HL-60/S4 treated with retinoic acid at 250 ng/mL for 4 days and 3 days (cell line): ENCODE results near the gene CH25H.
"Not testable (repeated sequence)": the region's sequence is repeated elsewhere in the genome, so short reads cannot be mapped to it uniquely, and the experiment has no call there.

Source experiments
- in situ Hi-C: fragments of 300-500 bp; cut with MboI; formaldehyde crosslinking; loops from 2 replicates; pipeline ENCODE4 v1.7.0; 2022; ENCODE audit warnings: low sequenced_read_pairs

The CH25H gene, protein sequence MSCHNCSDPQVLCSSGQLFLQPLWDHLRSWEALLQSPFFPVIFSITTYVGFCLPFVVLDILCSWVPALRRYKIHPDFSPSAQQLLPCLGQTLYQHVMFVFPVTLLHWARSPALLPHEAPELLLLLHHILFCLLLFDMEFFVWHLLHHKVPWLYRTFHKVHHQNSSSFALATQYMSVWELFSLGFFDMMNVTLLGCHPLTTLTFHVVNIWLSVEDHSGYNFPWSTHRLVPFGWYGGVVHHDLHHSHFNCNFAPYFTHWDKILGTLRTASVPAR

DNA sequence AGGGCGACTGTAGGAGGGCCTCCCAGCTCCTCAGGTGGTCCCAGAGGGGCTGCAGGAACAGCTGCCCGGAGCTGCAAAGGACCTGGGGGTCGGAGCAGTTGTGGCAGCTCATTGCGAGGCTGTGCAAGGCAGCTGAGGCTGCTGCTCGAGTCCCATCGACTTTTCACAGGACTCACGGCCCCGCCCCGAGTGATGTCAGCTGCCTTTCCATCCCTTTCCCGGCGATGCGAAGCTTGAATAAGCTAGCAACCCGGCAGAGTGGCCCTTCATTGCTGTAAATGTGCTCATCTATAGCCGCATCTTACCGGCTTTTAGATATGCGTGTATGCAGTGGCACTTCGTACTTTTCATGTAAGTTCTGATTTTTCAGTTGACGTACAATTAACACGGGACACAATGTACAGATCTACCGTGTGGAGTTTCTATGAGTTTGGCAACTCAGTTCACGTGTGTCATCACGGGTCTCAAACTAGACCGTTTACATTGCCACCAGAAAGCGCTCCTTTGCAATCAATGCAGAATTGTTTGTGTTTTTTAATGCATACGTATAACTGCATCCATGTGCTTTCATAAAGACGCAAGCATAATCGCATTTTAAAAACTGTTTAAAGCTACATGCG, at the start of gene CH25H:
CH25H (minus strand) TSS at position 137 of the 620 bp plus-strand sequence; CDS start at position 112, 25 bp downstream.
- in situ Hi-C loops, result loop anchor here (25.0 kb wide), 1 partner anchor 270 kb away; no protein-coding TSS in a partner anchor

DNA sequence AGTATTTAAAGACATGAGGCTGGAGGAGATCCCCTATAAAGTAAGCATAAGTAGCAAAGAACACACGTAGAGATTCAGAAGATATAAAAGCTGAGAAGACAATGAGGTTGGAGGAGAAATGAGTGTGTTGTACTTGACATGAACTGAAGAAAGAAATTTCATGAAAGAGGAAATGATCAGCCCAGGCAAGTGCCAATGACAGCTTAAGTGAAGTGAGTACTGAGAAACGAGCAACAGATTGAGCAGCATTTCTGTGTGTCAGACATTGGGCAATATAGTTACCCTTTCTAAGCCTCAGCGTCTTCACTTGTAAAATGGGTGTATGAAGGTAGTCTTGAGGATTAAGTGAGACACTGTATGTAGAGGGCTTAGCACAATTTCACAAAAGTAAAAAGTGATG, 49.2 kb upstream of the CH25H start:
- in situ Hi-C loops, result no loop called here

DNA sequence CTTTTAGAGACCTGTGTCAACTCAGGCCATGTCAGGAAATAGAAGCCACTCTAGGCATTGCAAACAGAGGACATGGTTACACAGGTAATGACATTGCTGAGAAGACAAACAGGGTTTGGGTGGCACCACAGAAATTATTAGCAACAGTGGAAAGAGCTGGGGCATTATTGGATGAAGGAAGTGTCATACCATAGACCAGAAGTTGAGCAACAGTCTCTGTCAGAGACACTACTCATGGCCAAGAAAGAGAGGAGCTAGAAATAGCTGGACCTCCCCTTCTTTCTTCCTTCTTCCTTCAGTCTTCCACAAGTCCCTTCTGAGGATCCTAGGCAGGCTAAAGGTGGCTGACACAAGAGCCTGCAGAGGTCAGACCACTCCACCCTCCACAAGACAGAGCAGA, 48.7 kb upstream of the CH25H start:
- in situ Hi-C loops, result no loop called here

DNA sequence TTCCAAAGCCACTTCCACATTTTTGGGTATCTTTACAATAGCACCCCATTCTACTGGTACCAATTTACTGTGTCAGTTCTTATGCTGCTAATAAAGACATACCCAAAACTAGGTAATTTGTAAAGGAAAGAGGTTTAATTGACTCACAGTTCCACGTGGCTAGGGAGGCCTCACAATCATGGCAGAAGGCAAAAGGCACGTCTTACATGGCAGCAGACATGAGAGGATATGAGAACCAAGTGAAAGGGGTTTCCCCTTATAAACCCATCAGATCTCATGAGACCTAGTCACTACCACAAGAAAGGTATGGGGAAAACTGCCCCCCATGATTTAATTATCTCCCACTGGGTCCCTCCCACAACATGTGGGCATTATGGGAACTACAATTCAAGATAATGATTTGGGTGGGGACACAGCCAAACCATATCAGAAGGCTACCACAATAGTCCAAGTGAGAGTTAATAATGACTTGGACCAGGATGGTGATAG, 48.0 kb upstream of the CH25H start:
- in situ Hi-C loops, result not testable (repeated sequence)

DNA sequence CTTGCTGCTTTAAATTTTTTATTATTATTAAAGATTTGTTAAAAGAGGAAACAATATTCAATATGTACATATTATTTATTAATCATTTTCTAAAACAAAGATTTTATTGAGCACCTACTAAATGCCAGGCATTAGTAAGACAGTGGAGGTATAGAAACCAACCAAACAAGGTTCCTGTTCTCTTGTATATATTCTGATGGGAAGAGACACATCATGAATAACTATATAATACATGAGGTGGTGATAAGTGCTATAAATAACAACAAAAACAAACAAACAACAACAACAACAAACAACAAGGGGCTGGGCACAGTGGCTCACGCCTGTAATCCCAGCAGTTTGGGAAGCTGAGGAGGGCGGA, 45.1 kb upstream of the CH25H start:
- in situ Hi-C loops, result no loop called here

DNA sequence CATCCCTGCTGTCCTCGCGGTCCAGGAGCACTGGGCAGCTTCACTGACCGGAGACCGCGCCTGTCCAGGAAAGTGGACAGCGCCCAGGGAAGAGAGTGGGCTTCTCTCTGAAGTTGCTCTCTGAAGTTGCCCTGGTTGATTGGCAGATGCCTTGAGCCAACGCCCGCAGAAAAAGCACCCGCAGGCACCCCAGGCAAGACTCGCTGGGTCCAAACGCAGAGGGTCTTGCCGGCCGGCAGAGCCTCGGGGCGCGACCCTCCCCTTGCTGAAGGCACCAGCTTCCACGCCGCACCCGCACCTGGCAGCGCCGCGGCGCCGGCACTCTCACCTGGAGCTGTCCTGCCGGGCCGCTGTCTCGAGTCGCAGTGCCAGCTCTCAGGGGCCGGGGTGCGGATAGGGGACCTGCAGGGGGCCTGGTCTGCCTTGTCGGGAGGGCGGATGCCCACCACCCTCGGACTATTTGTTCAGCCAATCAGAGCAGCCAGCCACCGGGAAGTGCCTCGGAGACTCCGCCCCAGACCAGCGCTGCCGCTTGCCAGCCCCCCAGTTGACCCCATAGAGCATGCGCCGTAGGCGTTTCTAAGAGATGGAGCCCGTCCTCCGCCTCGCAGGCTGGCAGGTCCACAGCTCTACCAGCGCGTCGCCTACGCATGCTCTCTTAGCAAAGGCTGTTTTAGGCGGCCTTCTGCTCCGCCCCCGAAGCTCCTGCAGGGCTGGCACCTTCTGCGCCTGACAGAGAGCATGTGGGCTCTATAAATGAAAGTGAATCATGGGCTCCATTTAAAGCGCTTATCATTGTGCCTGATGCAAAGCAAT, 44.5 kb upstream of the CH25H start, which contains the start of gene LIPA:
LIPA (minus strand) TSS at position 367 of the 816 bp plus-strand sequence. CDS start 4,127 bp downstream, outside the sequence.
- in situ Hi-C loops, result no loop called here

DNA sequence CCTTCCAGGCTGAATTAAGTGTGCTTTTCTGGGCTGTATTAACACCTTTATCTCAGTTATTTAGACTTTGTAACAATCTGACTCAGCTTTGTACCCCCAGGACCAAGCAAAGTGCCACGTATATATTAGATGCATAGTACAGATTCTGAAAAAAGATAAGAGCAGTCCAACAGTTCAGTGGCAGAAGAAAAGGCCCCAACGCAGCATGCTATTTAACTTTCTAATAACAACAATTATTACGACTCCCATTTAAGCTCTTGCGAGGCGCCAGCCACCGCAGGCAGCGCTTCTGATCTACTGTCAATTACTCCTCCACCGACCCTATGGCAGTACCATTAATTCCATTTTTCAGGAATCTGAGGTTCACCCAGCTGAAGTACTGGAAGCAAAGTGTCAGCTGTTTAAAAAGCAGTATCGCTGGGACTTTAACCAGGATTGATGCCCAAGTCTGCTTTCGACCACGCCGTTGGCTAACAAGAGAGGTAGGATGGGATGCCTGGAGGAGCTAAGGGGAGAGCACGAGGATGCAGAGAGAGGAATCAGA, 43.8 kb upstream of the CH25H start:
- in situ Hi-C loops, result no loop called here

DNA sequence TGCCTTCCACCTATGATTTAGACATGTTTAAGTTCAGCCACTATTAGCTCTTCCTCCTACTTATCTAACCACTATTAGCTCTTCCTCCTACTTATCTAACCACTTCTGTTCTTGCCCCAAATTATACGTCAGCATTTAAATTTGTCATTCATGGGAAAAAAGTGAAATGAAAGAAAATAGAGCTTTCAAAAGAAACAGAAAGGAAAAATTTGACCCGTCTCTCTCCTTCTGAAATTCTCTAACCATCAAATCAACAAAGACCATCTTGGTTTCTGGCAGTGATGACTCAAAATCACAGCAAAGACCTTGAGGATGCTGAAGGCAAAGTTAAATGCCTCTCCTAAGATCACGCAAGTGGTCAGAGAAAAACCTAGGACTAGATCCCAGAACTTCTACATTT, 41.9 kb upstream of the CH25H start:
- in situ Hi-C loops, result no loop called here

DNA sequence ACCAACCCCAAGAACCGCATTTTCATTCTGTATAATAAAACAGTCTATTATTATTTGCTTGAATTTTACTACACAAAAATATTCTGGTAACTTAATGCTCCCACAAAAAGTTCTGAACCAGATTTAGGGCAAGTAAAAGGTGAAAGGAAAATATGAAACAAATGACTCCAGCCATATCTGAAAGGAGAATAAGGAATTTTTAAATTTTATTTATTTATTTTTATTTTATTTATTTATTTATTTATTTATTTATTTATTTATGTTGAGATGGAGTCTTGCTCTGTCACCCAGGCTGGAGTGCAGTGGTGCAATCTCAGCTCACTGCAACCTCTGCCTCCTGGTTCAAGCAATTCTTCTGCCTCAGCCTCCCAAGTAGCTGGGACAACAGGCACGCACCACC, 40.5 kb upstream of the CH25H start:
- in situ Hi-C loops, result not testable (repeated sequence)

DNA sequence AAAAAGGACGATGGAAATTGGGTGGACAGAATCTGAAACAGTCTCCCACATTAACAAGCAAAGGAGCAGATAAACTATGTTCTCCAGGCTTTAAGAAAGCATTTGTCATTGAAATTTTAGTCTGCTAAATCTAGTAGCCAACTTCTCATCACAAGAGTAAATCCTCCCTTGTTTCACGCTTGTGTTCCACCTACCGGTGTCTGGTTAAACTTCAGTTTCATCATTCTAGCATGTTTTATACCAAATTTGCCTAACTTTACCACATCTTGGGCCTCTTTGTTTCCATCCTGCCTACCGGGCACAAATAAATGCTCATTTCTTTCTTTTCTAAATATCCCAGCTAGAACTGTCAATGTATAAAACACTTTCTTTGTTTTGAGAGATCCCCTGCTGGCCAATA, 38.7 kb upstream of the CH25H start:
- in situ Hi-C loops, result no loop called here

DNA sequence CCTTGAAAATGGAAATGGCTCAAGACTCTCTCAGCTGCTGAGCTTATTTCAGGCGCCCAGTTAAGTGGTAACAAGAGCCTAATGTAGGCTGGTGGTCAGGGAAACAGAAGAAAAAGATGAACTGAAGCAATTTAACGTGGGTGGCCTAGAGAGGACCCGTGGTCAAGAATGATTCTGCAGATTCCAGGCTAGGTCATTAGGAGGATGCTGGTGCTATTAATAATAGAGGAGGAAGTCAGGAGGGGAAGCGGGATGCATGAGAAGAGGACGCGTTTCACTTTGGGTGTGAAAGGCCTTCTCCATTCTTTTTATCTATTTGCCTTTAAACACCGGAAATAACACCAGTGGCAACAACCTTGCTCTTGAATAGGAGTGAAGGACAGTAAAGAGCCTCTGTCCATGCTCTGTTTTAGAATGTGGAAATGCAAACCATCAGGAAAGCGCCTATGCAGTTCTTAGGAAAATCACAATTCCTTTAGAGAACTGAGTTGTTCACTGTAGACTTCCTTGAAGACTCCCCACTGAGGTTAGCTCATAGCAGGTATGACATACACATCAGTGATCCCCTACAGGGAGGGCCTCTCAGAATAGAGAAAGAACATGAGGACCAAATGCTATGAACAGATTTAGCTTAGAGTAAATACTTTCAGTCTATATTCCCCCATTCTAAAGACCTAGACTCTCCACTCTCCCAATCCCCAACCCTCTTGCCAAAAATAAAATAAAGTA, 35.9 kb upstream of the CH25H start:
- in situ Hi-C loops, result no loop called here

DNA sequence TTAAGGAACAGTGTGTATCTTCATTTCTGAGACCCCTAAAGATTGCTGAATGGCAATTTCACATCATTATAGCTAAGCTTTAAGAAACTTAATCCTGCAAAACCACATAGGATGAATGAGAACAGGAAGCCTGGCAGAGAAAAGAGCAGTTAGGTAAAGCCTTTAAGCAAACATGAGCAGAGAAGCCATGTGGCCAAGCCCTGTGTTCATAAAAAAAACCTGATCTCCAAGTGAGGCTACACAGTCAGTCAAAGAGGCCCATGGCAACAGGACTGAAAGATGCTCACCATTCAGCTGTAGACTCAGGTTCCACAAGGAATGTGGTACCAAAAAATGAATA, 35.2 kb upstream of the CH25H start:
- in situ Hi-C loops, result no loop called here

DNA sequence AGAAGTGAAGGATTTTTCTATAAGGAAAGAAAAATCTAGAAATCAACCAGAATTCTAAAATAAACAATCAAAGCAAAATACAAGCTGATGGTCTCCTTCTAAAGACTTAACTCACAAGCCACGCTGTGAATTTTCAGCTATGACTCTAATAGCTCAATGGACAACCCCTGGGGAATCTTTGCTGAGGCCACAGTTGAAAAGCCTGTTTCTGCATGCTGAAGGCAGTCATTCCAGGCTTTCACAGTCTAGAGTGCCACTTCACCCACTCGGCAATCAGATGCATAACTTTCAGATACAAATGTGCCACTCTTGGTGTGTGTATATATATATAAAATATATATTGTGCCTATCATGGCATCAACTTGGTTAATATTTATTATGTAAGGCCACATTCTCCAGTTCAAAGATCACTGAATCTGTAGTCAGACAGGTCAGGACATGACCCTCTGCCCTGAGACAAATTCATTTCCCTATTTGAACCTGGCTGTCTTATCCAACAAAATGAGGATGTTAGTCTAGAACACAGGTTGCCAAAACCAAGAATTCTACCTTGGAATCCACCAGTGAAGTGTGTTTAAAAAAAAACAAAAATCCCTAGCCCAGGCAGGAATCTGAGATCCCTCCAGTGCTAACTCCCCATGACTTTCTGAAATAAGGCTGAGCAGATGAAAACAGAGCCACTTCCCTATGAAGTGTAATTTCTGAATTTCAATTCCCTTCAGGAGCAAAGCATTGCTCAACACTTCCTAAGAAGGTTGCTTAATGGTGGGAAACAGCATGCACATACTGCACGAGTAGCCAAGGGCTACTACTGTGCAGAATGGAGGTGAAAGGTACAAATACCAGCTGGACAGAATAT, 34.6 kb upstream of the CH25H start:
- in situ Hi-C loops, result no loop called here

DNA sequence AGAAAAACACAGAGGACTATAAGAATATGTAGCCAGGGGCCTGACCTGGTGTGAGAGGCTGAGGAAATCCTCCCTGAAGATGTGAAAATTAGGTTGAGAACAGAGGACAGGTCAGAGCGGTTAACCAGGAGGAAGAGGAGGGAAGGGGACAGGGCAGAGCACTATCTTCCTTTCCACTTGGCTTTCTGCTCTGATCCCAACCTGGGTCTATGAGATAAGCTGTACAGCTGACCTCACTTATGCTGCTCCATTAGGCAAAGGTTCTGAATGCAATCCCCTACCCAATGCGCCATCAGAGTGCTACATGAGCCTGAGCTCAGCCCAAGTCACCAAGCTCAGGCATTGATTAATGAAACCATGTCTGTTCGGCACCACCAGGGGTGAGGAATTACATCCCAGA, 33.9 kb upstream of the CH25H start:
- in situ Hi-C loops, result no loop called here

DNA sequence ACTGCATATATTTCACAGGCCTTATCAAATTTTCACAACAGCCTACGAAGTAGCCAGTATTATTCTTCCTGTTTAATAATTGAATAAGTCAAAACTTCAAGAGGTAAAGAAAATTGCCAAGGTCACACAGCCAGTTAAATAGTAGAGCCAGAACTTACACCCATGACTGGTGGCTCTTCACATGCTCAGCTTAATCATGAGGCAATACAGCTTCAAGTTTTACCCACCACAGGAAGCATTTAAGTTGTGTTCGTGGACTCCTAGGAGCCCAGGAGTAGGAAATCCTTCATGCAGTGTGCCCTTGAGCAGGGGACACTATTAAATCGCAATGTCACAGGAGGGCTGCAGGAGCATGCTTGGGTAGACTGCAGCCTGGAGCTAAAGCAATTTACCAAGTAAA, 33.4 kb upstream of the CH25H start:
- in situ Hi-C loops, result no loop called here

DNA sequence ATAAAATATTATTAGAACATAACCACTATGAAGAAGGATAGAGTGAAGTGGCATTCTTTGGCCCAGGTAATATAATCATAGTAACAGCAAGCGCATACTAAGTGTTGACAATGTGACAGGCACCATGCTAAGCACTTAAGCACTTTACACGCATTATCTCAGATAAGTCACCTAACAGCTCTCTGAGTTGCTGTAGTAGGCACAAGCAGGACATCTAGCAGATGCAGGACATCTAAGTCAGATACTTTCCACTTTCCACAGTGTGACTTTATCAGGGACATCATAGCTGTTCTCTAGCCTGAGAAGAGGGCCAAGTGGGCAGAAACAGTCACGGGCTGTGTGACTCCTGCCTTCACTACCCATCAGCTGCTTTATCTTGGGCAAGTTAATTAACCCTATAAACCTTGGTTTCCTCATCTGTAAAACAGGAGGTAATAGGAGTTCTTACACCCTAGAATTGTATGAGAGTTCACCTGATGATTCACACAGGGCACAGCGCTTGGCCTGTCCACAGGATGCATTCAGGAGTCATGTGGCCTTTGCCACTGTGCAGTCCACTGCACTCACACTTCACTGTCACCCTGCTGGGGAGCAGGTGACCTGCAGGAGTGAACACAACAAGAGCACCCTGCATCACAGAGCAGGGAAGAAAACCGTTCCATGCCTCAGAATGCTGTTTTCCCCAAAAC, 32.0 kb upstream of the CH25H start:
- in situ Hi-C loops, result no loop called here

DNA sequence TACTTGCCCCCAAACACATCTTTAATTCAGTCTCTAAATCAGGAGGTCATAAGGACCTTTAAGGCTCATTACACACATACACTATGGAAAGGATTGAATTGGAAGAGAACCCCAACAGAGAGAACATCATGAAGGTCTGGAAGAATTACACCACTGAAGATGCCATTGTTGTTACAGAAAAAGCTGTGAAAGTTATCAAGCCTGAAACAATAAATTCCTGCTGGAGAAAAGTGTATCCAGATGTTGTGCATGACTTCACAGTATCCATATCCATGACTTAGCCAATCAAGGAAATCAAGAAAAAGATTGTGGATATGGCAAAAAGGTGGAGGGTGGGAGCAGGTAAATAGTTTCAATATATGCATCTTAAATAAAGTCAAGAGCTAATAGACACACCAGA, 30.7 kb upstream of the CH25H start:
- in situ Hi-C loops, result no loop called here

DNA sequence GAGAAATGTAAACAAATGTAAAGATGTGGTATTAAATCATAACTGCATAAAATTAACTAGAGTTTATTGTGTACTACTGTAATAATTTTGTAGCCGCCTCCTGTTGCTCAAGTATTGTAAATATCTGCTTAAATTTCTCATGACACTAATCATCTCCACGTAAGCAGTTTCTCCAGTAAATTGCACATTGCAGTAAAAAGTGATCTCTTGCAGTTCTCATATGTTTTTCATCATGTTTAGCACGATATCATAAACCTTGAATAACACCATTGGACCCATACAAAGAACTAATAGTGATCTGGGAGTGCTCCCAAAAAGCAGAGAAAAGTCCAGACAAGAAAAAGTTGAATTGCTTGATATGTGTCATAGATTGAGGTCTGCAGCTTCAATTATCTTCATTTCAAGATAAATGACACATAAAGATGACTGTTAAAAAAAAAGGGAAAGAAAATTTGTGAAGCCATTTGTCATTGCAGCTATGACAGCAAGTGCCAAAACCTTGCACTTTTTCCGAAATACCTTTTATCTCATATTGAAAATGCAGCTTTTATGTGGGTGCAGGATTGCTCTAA, 29.2 kb upstream of the CH25H start:
- in situ Hi-C loops, result no loop called here
